H1 (cell line): ENCODE data around the gene WASF3. TPM values are rescaled to one million over a fixed set of nuclear protein-coding genes. Genes with fewer than 3 reads are reported as not detected.

Experiments used
- SRF ChIP-seq: IDR thresholded peaks from 2 replicates; pipeline ENCODE4 v1.6.1; 2011; ENCODE audit warnings: mild to moderate bottlenecking, low read depth, low read length, moderate library complexity
- polyA plus RNA-seq, 7 experiments: library from polyadenylated mRNA; depleted of rRNA in 3 of 7; stranded (reverse) in 5 of 7; unstranded in 2 of 7; fragments of >200 nt in 5 of 7; fragments of 200-250 nt in 2 of 7; gene quantifications; 1 replicate in 5 of 7; 2 replicates in 1 of 7; 4 replicates in 1 of 7; pipeline versions ENCODE4 v1.2.1 to v1.2.3, GENCODE V29; 2011 to 2013; ENCODE audit warnings: missing spikeins in 2 of 7, mixed read lengths in 2 of 7
- total RNA-seq: library from RNA; stranded (reverse); fragmentation: NEBNext Ultra II Directional; extraction: Animal tissue kit (Norgen Biotek cat#: 25700); gene quantifications from 2 replicates; pipeline ENCODE4 v1.2.1, GENCODE V29; 2021
- TF ChIP-seq, protein P1 (sequence below), 3 experiments: IDR thresholded peaks; 1 replicate in 2 of 3; 2 replicates in 1 of 3; pipeline versions ENCODE4 v1.5.1 to v1.6.1; 2011; ENCODE audit warnings: low read length in 3 of 3, mild to moderate bottlenecking in 3 of 3, inconsistent platforms in 2 of 3, low read depth in 1 of 3, moderate library complexity in 1 of 3; ENCODE audit not compliant: insufficient read depth in 1 of 3; ENCODE audit errors: control extremely low read depth in 1 of 3

The WASF3 gene
- total and polyA plus RNA-seq, 2 of the 8 experiments (the other 6 are each of a cell fraction or from before 2014, with no cell fraction given) = 18.7 to 39.8 TPM

DNA sequence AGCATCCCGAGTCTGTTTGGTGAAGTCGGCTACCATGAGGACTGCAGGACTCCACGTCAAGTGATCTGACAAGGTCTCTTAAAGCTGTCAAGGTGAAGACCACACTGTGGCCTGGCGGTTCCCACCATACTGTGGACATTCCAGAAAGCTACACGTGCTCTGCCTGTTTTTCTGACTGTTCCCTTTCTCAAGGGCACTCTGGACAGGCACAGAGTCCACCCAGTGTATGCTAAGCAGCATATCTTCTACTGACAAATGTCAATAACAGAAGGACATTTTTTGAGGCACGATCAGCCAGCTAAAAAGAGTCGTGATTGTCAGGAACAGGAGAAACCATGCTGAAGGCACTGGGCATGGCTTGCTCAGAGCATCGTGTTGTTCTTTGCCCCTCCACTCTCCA, 12.8 kb upstream of the WASF3 start (continued):
- TF ChIP-seq, protein P1, sequence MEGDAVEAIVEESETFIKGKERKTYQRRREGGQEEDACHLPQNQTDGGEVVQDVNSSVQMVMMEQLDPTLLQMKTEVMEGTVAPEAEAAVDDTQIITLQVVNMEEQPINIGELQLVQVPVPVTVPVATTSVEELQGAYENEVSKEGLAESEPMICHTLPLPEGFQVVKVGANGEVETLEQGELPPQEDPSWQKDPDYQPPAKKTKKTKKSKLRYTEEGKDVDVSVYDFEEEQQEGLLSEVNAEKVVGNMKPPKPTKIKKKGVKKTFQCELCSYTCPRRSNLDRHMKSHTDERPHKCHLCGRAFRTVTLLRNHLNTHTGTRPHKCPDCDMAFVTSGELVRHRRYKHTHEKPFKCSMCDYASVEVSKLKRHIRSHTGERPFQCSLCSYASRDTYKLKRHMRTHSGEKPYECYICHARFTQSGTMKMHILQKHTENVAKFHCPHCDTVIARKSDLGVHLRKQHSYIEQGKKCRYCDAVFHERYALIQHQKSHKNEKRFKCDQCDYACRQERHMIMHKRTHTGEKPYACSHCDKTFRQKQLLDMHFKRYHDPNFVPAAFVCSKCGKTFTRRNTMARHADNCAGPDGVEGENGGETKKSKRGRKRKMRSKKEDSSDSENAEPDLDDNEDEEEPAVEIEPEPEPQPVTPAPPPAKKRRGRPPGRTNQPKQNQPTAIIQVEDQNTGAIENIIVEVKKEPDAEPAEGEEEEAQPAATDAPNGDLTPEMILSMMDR (IDR thresholded peaks at IDR 0.05; ENCODE audit: control extremely low read depth in 1 of 3, insufficient read depth in 1 of 3, low read depth in 1 of 3, low read length in 3 of 3) = no peak
- no peak for TF ChIP-seq SRF
- TF ChIP-seq, all 59 proteins: peak for 0
